HG02610 (cell line): ENCODE results near the gene NAA20.

Experiments
- ATAC-seq: cut with Tn5 transposase; IDR thresholded peaks from one replicate; pipeline ENCODE4 v1.9.1; 2021; ENCODE audit warnings: mild to moderate bottlenecking, moderate library complexity; ENCODE audit not compliant: unreplicated experiment

Gene NAA20

GRCh38 chr20:20017001-20017843, at the start of gene NAA20:
TSS of gene NAA20 (plus strand) at chr20:20017362. CDS start at chr20:20017397, 35 bp downstream.
- peak; percentile 99 for ATAC-seq

DNA sequence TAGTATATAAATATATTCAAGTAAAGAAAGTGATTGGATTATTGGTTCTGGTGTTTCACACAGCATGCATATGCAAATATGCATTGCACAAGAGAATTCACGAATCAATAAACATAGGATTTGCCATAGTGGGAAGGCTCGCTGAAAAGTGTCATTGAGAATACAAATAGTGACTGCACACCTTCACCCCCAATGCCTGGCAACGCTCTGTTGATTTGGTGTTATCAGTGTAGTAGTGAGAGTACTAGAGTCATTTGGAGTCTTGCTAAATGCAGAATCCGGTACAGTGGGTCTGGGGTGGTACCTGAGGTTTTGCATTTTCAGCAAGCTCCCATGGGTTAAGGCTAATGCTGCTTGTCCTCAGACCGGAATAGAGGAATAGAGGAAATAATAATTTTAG, 49.7 kb upstream of the NAA20 start:
- no peak for ATAC-seq

- ATAC-seq = no peak
Measured at GRCh38 chr20:19968028-19968427, 49.1 kb upstream of the NAA20 start.

DNA sequence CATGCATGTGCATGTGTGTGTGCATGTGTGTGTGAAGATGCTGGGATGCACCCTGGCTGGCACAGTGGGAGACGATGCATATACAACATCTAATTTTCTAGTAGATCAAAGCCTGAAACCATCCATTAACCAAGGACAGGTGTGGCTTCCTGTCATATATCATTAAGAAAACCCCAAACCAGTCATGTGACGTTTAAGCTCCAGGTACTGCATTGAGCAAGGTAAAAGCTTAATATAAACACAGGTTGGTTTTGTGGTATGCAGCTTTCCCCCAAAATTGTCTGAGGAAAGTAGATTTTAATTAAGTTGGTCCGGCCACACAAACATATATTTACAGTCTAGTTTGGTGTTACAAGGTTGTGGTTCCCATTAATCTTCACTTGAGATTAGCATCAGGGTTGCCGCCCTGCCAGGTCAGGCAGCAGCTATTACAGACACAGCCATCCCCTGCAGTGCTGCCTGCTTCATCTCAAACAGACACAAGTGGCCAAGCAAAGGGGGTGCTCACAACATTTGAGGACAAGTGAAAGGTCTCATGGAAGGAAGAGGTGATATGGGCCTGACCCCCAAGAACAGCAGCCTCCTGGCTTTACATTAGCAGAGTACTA, 48.6 kb upstream of the NAA20 start:
- no peak for ATAC-seq

DNA sequence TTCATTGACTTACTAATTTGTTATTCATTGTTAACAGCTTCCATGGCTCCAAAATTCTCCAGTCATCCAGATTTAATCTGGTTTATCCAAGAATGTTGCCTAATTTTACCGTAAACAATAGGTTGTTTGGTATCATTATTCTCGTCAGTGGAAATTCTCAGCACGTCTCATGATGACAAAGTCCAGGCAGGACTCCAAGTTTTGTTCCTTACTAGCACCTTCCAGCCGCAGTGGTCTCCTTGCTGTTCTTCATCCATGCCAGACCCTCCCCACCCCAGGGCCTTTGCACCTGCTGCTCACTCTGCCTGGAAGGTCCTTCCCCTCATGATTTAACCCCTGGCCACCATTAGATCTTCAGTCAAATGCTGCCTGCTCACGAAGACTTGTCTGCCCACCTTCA, 48.1 kb upstream of the NAA20 start:
- ATAC-seq = no peak

DNA sequence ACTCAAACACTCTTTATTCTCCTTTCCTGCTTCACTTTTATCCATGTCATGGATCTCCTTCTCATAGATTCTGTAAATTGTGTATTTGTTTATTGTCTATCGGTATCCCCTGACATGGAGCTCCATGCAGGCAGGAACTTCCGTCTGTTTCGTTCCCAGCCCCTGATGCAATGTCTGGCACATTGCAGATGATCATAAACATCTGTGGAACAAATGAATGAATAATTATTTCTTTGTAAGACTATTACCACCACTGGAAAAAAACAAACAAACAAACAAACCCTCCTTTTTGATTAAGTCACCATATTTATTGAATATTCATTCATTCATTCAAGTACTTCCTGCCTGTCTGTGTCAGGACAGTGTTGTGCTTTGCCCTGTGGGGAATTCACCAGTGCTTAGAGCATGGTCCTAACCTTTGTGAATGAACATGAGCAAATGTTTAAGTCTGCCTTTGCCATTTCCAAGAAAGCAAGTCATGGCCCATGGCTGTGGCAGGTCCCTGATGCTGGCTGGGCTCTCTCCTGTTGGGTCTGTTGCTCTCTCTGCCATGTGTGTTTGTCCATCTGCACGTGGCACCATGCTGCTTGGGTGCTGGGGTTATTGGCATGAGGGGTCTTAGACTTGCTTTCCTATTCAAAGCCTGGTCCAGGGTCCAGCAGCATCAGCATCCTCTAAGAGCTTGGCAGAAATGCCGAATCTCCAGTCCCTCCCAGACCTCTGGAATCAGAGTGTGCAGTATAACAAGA, 47.5 kb upstream of the NAA20 start:
- no peak for ATAC-seq

- ATAC-seq = no peak
Measured at GRCh38 chr20:19970256-19970765, 46.9 kb upstream of the NAA20 start.

- ATAC-seq = no peak
Measured at GRCh38 chr20:19971116-19971515, 46.0 kb upstream of the NAA20 start.

DNA sequence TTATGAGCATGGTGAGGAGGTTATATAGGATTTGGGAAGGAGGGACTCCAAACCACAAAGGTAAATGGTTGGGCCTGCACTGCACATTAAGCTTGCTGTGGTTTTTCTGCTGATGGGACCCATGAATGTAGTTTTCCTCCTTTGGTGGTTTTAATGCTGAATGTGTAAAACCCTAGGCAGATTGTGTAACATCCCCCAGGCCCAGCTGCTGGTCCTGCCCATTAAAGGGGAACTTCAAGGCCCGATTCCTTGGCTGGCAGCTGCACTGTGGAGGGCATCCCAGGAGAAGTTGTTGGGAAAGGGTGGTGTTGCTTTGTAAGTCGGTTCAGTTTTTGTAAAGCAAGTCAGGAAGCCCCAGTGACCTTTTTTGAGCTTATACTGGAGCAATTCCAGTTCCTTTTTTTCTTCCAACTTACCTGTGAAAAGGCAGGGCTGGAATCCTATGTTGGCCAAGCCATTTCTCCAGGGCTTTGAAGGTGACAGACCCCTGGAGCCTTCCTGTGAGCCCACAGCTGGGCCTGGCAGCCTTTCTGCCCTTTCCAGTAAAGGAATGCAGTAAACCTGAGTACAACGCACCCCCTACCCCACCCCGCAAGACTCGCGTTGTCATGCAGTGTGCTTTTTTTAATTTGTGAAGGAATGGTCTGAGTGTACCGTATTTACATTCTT, 43.1 kb upstream of the NAA20 start:
- ATAC-seq = no peak

GRCh38 chr20:19974630-19975435, 42.3 kb upstream of the NAA20 start:
- ATAC-seq = no peak

DNA sequence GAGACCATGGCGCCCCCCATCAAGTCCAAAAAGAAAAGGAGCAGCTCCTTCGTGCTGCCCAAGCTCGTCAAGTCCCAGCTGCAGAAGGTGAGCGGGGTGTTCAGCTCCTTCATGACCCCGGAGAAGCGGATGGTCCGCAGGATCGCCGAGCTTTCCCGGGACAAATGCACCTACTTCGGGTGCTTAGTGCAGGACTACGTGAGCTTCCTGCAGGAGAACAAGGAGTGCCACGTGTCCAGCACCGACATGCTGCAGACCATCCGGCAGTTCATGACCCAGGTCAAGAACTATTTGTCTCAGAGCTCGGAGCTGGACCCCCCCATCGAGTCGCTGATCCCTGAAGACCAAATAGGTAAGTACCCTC, 41.7 kb upstream of the NAA20 start:
- no peak for ATAC-seq

- ATAC-seq = no peak
Measured at GRCh38 chr20:19975901-19976300, 41.3 kb upstream of the NAA20 start.

DNA sequence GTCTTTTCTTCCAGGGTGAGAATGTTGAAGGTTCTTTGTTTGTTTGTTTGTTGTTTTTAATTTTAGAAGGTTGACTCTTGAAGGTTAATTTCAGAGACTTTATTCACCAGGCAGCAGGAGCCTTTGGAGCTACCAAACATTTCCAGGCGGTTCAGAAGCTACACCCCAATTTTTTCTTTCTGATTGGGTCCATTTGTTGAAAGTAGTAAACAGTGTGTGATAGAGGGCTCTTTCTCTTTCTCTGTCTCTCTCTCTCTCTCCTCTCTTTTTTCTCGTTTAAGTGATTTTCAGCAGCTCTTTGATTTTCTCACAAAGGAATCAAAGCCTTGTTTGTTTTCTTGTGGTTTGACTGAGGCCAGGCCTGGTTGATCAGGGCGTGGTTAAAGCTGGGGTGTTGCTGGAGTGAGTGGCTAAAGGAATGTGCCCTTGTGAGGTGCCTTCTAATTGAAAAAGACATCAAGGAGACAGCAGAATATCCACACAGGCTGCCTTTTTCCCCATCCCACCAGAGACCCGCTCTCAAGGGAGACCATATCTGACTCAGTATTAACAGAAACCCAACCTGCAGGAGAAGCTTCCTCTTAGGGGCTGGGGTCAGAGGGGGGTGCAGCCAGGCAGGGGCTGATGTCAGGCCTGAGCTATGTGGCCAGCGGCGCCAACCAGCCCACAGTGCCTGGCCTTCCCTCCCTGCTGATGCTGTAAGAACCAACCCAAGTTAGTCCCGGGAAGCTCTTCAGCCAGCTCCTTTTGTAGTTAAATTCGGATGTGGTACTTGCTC, 40.4 kb upstream of the NAA20 start:
- ATAC-seq = no peak

DNA sequence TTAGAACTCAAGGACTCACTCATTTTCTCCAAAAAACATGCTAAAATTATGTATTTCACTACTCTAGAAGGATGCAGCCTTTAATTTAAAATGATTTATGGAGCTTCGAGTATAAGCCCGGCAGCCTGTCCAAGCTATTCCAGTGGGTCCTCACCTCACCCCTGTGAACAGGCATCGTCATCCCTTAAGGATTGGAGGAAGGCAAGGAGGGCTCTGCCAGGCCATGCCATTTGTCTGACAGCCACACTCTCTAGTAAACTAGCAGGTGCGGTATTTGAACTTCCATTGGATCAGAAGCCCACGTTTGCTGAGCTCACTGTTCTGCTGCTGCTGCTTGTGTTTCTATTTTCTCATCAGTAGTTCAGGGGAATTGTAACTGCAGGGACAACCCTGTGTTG, 39.8 kb upstream of the NAA20 start:
- no peak for ATAC-seq

DNA sequence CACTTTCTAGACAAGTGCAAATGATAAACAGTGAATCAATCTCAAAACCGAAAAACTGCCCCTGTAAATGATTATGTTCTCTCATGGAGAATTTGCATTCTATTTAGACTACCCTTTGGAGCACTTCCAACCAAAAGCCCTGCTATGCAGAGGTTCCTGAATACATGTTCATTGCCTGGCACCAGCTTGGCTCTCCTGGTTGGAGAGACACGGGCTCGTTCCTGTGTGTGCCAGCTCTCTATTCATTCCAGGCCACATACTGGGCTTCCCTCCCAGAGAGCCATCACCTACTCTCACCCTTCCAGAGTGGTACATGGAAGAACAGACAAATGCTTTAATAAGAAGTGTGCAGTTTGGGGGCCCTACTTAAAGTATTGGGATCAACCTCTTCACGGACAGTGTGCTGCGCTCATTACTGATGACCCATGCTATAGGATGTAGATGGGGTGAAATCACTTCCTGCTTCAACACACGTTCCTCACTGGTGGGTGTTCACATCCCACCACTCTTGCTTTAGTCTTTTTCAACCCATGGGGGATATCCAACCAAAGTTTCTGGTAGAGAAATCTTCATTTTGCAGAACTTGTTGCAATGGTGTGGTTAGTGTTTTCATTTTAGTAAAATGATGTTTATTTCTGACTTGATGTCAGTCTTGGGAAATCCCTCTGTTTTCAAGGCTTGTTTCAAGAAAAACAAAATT, 38.5 kb upstream of the NAA20 start:
- no peak for ATAC-seq

- ATAC-seq = no peak
Measured at GRCh38 chr20:19981031-19981451, 36.1 kb upstream of the NAA20 start.

GRCh38 chr20:19986419-19986818, 30.7 kb upstream of the NAA20 start:
- ATAC-seq = no peak

GRCh38 chr20:19987046-19987445, 30.1 kb upstream of the NAA20 start:
- no peak for ATAC-seq

GRCh38 chr20:19990850-19991249, 26.3 kb upstream of the NAA20 start:
- ATAC-seq = no peak
